GM18861 (cell line): ENCODE data around the gene ZCCHC9.
"Not testable (repeated sequence)": the region's sequence is repeated elsewhere in the genome, so short reads cannot be mapped to it uniquely, and the experiment has no call there.

Source experiments
- ATAC-seq: cut with Tn5 transposase; IDR thresholded peaks from one replicate; pipeline ENCODE4 v1.9.1; 2021; ENCODE audit not compliant: unreplicated experiment

The ZCCHC9 gene

GRCh38 chr5:81301271-81302015 lies at the start of gene ZCCHC9:
Gene ZCCHC9 (plus strand): TSS chr5:81301587. CDS start chr5:81304758, 3,171 bp downstream.
- peak; percentile 89 for ATAC-seq

DNA sequence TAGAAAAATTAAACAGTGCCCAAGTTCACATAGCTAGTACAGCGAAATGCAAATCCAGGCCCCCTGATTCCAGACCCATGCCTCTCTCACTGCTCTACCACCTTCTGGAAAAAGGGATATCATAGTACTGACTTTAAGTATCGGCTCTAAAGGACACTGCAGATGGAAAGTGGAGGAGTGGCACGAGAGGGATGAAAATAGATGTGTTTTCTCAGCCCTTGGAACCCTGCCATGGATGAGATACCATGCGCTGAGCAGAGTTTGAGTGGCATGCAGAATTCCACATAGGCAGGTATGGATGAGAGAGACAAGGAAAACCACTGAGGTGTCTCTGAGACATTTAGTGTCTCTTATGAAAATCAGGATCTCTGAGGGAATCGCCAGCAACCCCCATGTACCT lies 49.5 kb upstream of the ZCCHC9 start:
- no peak for ATAC-seq

DNA sequence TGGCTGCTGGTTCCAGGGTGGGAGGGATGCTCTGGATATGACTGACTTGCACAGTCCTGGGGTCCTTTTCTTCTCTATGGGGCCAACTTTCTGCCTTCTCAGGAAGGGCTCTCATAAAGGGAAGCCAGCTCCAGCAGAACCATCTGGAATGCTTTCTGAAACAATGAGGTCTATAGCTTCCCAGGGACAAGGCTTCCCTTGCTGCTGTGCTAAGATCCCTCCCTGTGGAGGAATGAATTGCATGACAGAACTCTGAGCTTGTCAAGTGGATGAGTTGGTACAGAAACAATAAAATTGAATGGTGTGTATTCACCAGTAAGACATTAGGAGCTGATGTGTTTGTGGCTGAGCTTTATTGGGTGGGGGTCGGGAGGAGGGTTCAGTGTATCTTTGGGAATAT lies 48.5 kb upstream of the ZCCHC9 start:
- ATAC-seq, result no peak

- no peak for ATAC-seq
These were observed 47.5 kb upstream of the ZCCHC9 start for GRCh38 chr5:81253875-81254274.

- no peak for ATAC-seq
These were observed 46.4 kb upstream of the ZCCHC9 start for GRCh38 chr5:81254886-81255559.

GRCh38 chr5:81256766-81257165 lies 44.6 kb upstream of the ZCCHC9 start:
- ATAC-seq, result no peak

- ATAC-seq, result not testable (repeated sequence)
These were observed 38.6 kb upstream of the ZCCHC9 start for GRCh38 chr5:81262796-81263195.

GRCh38 chr5:81265101-81265500 lies 36.3 kb upstream of the ZCCHC9 start:
- ATAC-seq, result no peak

GRCh38 chr5:81268521-81269196 lies 32.7 kb upstream of the ZCCHC9 start:
- ATAC-seq, result peak; percentile 56

DNA sequence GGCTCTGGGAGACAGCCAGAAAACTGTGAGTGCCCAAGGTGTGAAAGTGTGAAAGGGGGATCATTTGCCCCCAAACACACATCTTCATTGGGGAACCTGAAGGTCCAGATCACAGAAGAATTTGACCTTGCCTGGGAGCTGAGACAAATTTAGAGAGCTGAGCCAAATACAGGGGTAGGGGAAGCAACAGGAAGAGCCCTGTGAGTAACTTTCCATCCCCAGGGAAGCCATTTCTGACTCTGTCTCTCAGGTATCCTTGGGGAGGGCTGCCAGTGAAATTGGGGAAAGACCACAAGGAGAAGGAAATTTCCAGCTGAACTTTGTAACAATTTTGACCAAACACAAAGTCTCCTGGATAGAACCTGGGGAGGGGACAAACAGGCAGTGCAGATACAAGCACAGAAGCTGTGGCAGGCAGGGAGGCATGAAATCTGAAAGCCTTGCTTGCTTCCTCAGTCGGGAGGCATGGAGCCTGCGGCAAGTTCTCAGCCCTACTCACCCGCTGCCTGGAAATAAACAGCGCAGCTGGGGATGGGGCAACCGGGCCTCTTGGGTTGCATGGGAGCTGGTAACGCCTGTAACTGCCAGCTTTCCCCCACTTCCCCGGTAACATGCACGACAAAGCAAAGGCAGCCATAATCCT lies 31.5 kb upstream of the ZCCHC9 start:
- no peak for ATAC-seq

DNA sequence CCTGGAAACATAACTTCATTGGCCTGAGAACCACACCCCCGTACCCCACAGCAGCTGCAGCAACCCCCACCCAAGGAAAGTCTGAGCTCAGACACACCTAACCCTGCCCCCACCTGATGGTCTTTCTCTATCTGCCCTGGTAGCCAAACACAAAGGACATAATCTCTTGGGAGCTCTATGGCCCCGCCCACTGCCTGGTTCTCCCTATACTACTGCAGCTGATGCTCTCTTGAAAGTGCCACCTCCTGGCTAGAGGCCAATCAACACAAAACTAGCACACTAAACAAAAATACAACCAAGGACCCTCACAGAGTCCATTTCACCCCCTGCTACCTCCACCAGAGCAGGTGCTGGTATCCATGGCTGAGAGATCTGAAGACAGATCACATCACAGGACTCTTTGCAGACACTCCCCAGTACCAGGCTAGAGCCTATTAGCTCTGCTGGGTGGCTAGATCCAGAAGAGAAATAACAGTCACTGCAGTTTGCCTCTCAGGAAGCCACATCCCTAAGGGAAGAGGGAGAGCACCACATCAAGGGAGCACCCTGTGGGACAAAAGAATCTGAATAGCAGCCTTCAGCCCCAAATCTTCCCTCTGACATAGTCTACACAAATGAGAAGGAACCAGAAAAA lies 30.9 kb upstream of the ZCCHC9 start:
- not testable (repeated sequence) for ATAC-seq

DNA sequence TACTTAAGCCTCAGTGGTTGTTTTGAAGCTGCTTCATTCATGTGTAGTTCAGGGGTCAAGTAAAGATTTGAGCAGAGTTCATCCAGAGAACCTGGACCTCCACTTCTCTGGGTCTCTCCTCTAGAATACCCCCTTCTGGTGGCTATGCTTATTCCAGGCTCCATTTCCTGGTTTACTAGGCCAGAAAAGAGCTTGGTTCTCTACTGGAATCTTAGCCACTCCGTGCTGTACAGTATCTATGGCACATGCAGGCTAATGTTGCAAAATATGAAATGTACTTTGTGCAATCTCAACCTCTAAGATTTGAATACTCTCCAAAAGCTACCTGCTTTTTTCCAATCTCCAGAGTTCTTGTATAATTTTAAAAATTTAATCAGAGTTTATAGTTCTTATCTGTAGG lies 17.4 kb upstream of the ZCCHC9 start:
- no peak for ATAC-seq

DNA sequence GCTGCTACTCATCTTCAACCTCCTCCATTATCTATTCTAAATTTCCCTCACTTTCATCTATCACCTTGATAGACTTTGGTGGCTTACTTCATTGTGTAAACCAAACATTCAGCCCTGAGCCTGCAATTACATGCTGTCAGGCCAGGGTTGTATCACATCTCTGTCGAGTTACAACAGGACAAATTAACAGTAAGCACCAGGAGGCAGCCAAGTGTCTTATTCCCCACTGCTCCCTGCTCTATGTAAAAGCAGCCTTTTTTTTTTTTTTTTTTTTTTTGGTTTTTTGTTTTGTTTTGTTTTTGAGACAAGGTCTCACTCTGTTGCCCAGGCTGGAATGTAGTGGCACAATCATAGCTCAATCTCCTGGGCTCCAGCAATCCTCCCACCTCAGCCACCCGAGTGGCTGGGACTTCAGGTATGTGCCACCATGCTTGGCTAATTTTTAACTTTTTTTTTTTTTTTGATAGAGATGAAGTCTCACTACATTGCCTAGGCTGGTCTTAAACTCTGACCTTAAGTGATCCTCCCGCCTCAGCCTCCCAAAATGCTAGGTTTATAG lies 15.2 kb upstream of the ZCCHC9 start:
- ATAC-seq, result no peak

DNA sequence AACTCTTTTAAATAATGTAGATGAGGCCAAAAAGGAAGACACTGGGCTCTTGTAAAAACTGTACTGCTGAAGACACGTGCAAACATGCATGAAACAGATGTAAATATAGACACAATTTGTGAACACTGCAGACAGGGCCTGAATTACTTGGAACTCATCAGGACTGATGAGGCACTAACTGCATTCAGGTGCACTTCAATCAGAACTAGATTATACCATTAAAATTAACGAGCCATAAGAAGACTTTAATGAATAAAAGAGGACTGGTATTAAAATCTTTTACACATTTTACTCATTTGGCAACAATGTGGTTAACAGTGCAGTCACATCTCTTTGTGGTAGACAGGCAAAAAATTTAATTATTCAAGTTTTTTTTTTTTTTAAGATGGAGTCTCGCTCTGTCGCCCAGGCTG lies 13.4 kb upstream of the ZCCHC9 start:
- ATAC-seq, result no peak

DNA sequence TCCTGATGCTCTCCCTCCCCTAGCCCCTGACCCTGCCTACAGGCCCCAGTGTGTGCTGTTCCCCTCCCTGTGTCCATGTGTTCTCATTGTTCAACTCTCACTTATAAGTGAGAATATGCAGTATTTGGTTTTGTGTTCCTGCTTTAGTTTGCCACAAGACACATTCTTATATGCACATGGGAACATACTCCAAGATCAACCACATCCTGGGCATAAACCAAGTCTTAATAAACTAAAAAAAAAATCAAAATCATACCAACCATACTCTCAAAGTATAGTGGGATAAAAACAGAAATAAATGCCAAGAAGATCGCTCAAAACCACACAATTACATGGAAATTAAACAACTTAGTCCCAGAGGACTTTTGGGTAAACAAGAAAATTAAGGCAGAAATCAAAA lies 11.2 kb upstream of the ZCCHC9 start:
- no peak for ATAC-seq

DNA sequence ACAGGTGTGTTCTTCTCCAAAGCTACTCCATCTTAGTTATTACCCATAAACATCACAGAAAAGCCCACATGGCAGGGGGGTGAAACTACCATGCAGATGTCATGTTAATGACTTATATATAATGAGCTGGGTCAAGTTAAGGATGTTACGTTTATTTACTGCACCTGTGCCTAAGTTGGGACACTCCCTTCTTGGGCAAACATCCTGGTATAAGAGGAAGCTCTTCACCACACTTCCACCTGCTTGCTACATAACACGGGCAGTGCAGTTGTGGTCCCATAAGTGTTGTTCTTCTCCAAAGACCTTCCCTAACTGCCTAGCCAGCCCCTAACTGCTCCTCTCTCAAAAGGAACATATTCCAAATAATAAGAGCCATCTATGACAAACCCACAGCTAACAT lies 9.3 kb upstream of the ZCCHC9 start:
- ATAC-seq, result no peak

DNA sequence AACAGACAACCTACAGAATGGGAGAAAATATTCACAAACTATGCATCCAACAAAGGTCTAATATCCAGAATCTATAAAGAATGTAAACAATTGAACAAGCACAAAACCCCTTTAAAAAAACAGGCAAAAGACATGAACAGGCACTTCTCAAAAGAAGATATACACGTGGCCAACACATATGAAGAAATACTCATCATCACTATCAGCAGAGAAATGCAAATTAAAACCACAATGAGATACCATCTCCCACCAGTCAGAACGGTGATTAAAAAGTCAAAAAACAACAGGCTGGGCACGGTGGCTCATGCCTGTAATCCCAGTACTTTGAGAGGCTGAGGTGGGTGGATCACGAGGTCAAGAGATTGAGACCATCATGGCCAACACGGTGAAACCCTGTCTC lies 7.4 kb upstream of the ZCCHC9 start:
- ATAC-seq, result not testable (repeated sequence)

DNA sequence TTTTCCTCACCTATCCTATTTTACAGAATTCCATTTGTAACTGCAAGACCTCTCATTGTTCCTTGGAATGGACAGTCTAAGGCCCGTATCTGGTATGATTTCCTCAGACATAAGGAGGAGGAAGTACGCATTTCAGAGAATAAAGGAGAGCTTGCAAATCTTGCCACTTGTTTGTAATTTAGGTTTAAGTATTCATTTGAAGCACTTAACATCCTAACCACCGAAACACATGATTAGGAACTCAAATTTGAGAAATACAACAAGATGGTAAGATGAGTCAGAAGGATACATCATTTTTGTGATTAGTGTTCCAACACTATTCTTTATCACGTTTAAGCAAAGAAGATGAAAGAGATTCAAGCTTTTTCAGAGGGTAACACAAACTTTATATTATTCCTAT lies 3.9 kb upstream of the ZCCHC9 start:
- no peak for ATAC-seq

GRCh38 chr5:81300921-81301270 lies 491 bp upstream of the ZCCHC9 start:
- ATAC-seq, result no peak

- no peak for ATAC-seq
These were observed 1.2 kb downstream of the ZCCHC9 start for GRCh38 chr5:81302596-81302995.

- no peak for ATAC-seq
These were observed 2.2 kb downstream of the ZCCHC9 start for GRCh38 chr5:81303563-81303962.
